Measurements from ENCODE around the gene ITPKA.

GRCh38 chr15:41507820-41508290, 14.2 kb downstream of the ITPKA start:
- TF ChIP-seq POLR2A (IDR thresholded peaks at IDR 0.05; ENCODE audit: low read depth, low read length) (no peak), POLR2AphosphoS5 (IDR thresholded peaks at IDR 0.05; ENCODE audit: low read depth, low read length) (no peak), TAF1 (IDR thresholded peaks at IDR 0.05; ENCODE audit: borderline replicate concordance, low read depth, low read length) (no peak)

Data from GM12892 (cell line).